HUDEP-2 (cell line): Measurements from ENCODE around the gene DPF3.

Experiments
- DNase-seq, 76 experiments: peaks; one replicate each; lab custom pipeline; 2025; ENCODE audit not compliant: unreplicated experiment in 76 of 76; lab: John Stamatoyannopoulos, UW

The DPF3 gene

DNA sequence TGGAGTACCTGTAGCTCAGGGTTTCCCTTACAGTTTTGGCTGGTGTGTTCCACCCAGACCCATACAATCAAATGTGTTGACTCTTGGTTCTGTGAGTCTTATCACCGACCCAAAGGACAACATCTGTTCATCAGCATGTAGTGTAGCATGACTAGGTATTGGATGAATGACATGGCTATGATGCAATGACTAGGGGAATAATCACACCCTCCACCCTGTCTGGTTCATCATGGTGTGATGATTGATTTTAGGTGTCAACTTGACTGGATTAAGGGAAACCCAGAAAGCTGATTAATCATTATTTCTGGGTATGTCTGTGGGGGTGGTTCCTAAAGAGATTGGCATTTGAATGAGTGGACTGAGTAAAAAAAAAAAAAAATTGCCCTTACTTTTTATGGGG lies 311.3 kb downstream of the DPF3 start:
- DNase-seq, result no peak

DNA sequence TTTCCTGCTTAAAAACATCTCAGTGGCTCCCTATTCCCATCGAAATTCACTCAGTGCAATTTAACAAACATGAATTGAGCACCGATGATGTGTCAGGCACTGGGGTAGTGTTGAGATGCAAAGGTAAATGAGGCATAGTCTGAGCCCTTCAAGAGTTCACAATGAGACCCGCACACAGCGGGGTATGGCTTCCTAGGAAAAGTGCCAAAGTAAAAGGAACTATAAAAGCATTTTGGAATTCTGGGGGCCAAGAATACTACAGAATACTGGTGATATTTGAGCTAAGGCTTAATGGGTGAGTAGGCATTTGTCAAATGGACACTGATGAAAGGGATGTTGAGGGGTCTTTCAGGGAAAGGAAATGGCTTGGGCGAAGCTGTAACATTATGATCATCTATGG lies 315.4 kb downstream of the DPF3 start:
- no peak for DNase-seq

GRCh38 chr14:72577521-72577920 lies 316.4 kb downstream of the DPF3 start:
- peak in 1 of 76 experiments; percentile 3 for DNase-seq

DNA sequence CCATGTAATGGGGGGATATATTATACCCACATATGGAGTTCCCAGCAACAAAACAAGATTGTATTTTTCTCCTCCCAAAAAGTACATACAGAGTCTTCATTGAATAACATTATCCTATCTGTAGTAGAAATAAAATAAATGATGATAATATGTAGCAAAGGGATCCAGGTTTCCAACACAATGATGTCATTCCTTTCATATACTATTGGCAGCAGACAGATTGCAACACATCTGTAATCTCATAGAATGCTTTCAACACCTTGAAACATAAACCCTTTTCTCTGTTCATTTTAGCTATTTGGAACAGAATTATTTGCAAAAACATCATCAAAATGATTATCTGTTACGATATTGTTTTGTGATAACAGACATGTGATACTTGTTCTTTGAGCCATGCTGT lies 317.6 kb downstream of the DPF3 start:
- DNase-seq, result no peak

DNA sequence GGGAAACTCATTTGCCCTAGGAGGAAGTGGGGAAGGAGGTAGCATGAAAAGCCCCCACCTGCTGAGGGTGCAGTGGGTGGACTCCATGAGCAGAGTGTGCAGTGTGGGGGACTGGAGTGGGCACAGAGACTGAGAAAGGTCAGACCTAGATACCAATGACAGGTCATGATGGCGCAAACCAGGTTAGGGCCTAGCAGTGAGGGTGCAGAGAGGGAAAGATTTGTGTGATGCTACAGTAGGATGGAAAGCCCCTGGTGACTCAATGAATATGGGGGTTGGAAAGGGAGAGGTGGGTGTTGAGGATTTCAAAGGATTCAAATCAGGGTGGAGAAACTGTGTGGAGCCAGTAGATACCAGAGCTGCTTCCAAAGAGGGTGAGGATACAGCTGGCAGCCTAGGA lies 319.2 kb downstream of the DPF3 start:
- no peak for DNase-seq

DNA sequence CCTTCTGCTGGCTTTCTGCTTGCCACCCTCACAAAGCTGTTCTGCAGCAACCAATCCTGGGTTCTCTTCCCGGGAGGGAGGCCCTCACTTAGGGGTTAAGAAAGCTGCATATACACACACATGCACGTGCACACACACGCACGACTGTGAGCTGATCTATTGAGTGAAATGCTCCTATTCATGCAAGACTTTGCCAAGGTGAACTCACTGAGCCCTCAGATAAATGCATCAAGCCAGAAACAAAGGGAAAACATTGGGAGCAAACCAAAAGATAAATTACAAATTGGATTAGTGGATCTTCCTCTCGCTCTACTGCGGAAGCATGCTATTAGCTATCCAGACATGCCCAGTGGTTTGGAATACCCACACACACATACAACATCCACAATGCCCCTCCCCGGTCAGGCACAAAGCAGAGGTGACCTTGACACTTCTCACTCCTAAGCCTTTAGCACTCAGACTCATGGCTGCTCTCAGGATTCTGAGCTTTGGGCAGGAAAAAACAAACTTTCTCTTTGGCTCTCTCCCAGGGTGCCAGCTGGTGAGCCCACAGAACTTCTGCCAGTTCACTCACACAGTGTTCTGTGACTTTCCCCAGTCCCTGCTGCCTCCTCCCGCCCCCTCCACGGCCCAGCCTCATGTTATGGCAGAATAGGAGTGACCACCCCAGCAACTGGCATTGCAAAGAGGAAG lies 320.0 kb downstream of the DPF3 start:
- no peak for DNase-seq
